Stomach (tissue), 9 donors: ENCODE data around the gene PAXIP1. TPM values are rescaled to one million over a fixed set of nuclear protein-coding genes. Genes with fewer than 3 reads are reported as not detected.

ENCODE experiments used
- DNase-seq, 2 donors: peaks; one replicate each; pipeline versions ENCODE4 v3.0.0 to v3.0.0-alpha.2; 2013 to 2019
- H3K27ac ChIP-seq, 5 donors: fragments of 200-600 bp in 4 of 5; sonication (generic) in 4 of 5; one replicate each; pipeline ENCODE4 v1.5.1; 2013 to 2019; ENCODE audit warnings: mild to moderate bottlenecking in 1 of 5, moderate library complexity in 1 of 5
- H3K27me3 ChIP-seq, 3 donors: fragments of 200-600 bp; sonication (generic); one replicate each; pipeline ENCODE4 v1.5.1; 2017 to 2019; ENCODE audit warnings: mixed run types in 1 of 3
- H3K36me3 ChIP-seq, 4 donors: fragments of 200-600 bp; sonication (generic); 1 replicate in 3 of 4; 2 replicates in 1 of 4; pipeline ENCODE4 v1.5.1; 2016 to 2019
- H3K4me1 ChIP-seq, 4 donors: fragments of 200-600 bp; sonication (generic); one replicate each; pipeline ENCODE4 v1.5.1; 2016 to 2019
- H3K4me3 ChIP-seq, 4 donors: fragments of 200-600 bp; sonication (generic) in 3 of 4; one replicate each; pipeline ENCODE4 v1.5.1; 2016 to 2019; ENCODE audit warnings: mild to moderate bottlenecking in 1 of 4
- H3K9me3 ChIP-seq, 4 donors: fragments of 200-600 bp; sonication (generic); one replicate each; pipeline ENCODE4 v1.5.1; 2016 to 2019
- CTCF ChIP-seq, 7 experiments: fragments of 450-650 bp in 4 of 7; fragments of 200-600 bp in 3 of 7; sonication (generic) in 3 of 7; IDR thresholded peaks; one replicate each; pipeline ENCODE4 v1.5.1; 2016 to 2019; ENCODE audit warnings: antibody characterized with exemption in 7 of 7, control low read depth in 2 of 7, mild to moderate bottlenecking in 1 of 7
- EP300 ChIP-seq: sonication (generic); formaldehyde crosslinking; IDR thresholded peaks from one replicate; pipeline ENCODE4 v1.6.1; 2017; ENCODE audit warnings: antibody characterized with exemption
- POLR2A ChIP-seq, 4 donors: fragments of 450-650 bp; IDR thresholded peaks; one replicate each; pipeline ENCODE4 v1.6.1; 2016; ENCODE audit warnings: antibody characterized with exemption in 4 of 4, control low read depth in 2 of 4, mild to moderate bottlenecking in 1 of 4, moderate library complexity in 1 of 4
- POLR2AphosphoS5 ChIP-seq, 3 donors: sonication (generic); formaldehyde crosslinking; IDR thresholded peaks; one replicate each; pipeline ENCODE4 v1.6.1; 2016; ENCODE audit warnings: antibody characterized with exemption in 3 of 3
- whole genome bisulfite sequencing, 5 donors: extraction: QIAGEN DNeasy Blood & Tissue Kit in 3 of 5; methylation state at CpG; one replicate each; pipeline versions ENCODE4 v1.1.5 to v1.1.7; 2013 to 2018; 5-methylcytosine and 5-hydroxymethylcytosine counted together
- intact Hi-C: fragments of 100-400 bp; cut with DNase I; formaldehyde crosslinking; loops from one replicate; pipeline ENCODE4 v1.15.1; 2023; ENCODE audit warnings: low total_unique reads
- polyA plus RNA-seq, 3 donors: library from polyadenylated mRNA; stranded (reverse); fragments of 200-250 nt; gene quantifications; one replicate each; pipeline ENCODE4 v1.2.3, GENCODE V29; 2013
- total RNA-seq, 5 donors: library from RNA; depleted of rRNA; stranded (reverse); fragments of >200 nt; gene quantifications; one replicate each; pipeline versions ENCODE4 v1.1.0 to v1.2.3, GENCODE V29; 2014 to 2016
- donor health status: healthy with polysubstance abuse.
- donor health status: Bipolar disorder and iron deficiency.
- donor health status: healthy.

The PAXIP1 gene
- total and polyA plus RNA-seq, 8 donors = 0.87 to 24.1 (median 4.6) TPM

DNA sequence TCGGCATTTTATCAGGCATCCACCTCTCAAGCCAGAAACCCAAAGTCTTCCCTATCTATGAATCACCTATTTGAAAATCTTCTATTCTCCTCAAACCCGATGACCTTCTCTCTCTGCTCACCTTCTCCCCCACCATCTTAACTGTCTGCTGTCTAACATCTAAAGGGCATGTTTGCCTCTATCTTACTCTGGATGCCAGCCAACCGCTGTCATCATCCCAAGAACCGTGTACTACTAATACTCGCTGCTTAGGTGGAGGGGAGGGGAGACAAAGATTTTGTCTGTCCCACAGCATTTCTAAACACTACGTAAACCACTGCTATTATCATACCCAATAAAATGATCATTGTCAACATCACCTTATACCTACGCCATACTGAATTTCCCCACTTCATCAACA lies 29.5 kb downstream of the PAXIP1 start:
- Histone ChIP-seq H3K4me1 (no peaks in the 10 kb centered on the region), H3K27ac (no peak overlapping the region), H3K4me3 (no peak overlapping the region), H3K9me3 (no peaks in the 10 kb centered on the region), H3K36me3 (peaks cover 14 to 78% (median 72%) of the 10 kb centered on the region in 4 donors), H3K27me3 (no peaks in the 10 kb centered on the region)
- TF ChIP-seq POLR2A (IDR thresholded peaks at IDR 0.05) = no peak
- no peak for TF ChIP-seq POLR2AphosphoS5 (IDR thresholded peaks at IDR 0.05)
- no peak for TF ChIP-seq CTCF (IDR thresholded peaks at IDR 0.05)
- intact Hi-C loops = no loop called here
- no peak for DNase-seq
- 87 to 93% (median 92%) methylated on average over 7 of the region's 7 CpGs for WGBS, 5 donors

- DNase-seq = no peak
- H3K36me3 ChIP-seq = peaks cover 35 to 92% (median 85%) of the 10 kb centered on the region in 4 donors
- H3K27ac ChIP-seq = no peak overlapping the region
- H3K27me3 ChIP-seq = no peaks in the 10 kb centered on the region
- H3K4me1 ChIP-seq = no peaks in the 10 kb centered on the region
- no peak overlapping the region for H3K4me3 ChIP-seq
- no peak for TF ChIP-seq CTCF (IDR thresholded peaks at IDR 0.05)
- no peak for TF ChIP-seq POLR2AphosphoS5 (IDR thresholded peaks at IDR 0.05)
- no peak for TF ChIP-seq EP300
- no peak for TF ChIP-seq POLR2A (IDR thresholded peaks at IDR 0.05)
- H3K9me3 ChIP-seq = no peaks in the 10 kb centered on the region
- 77 to 90% (median 85%) methylated on average over 11 of the region's 11 CpGs for WGBS, 5 donors
- intact Hi-C loops = no loop called here
Measured at GRCh38 chr7:154968336-154969001, 34.5 kb downstream of the PAXIP1 start.

DNA sequence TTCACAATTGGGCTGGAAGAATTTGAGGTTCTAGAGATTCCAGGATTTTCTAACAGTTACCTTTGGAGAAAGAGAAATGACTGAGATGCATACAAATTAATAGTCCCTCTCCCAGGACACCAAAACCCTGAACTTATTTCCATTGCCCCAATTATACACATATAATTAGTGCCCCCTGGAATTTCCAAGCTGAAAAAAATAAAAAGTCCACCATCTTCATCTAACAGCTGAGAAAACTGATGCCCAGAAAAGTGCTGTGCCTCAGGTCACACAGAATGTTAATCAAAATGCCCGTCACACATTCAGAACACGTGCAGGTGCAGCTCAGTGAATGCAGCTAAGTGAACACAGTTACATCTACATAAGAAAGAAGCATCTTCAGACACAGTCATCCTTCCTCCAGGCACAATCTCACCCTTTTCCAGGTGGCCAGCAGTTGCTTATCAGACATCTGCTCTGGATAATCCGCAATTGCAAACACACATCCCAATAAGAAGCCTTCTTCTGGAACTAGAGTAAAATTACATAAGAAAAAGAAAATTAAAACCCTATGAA lies 35.4 kb downstream of the PAXIP1 start:
- no peaks in the 10 kb centered on the region for H3K9me3 ChIP-seq
- H3K36me3 ChIP-seq = peaks cover 35 to 93% (median 87%) of the 10 kb centered on the region in 4 donors
- 94 to 96% (median 94%) methylated on average over 3 of the region's 3 CpGs for WGBS, 5 donors

DNA sequence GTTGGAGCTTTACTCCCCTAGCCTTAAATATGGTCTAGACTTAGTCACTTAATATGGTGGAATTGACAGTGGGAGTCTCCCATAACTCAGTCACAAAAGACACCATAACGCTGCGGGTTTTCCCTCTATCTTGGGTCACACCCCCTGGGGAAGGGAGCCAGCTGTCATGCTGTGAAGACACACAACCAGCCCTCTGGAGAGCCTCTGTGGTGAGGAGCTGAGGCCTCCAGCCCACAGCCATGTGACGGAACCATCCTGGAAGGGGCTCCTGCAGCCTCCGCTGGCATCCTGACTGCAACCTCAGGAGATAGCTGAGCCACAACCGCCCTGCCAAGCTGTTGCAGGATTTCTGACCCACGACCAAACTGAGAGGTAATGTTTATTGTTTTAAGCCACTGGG lies 37.9 kb downstream of the PAXIP1 start:
- intact Hi-C loops = no loop called here
- H3K36me3 ChIP-seq = peaks cover 43 to 100% (median 96%) of the 10 kb centered on the region in 4 donors
- WGBS, 5 donors = 73 to 89% (median 88%) methylated on average over 6 of the region's 6 CpGs

More for the DNA sequence above, 35.4 kb downstream of the PAXIP1 start:
- DNase-seq = no peak
- H3K4me3 ChIP-seq = no peak overlapping the region
- no peak overlapping the region for H3K27ac ChIP-seq
- intact Hi-C loops = no loop called here
- TF ChIP-seq CTCF (IDR thresholded peaks at IDR 0.05) (no peak), POLR2A (IDR thresholded peaks at IDR 0.05) (no peak), POLR2AphosphoS5 (IDR thresholded peaks at IDR 0.05) (no peak), EP300 (no peak)
- no peaks in the 10 kb centered on the region for H3K4me1 ChIP-seq
- no peaks in the 10 kb centered on the region for H3K27me3 ChIP-seq

More for the DNA sequence above, 37.9 kb downstream of the PAXIP1 start:
- no peaks in the 10 kb centered on the region for H3K4me1 ChIP-seq
- H3K27me3 ChIP-seq = no peaks in the 10 kb centered on the region
- TF ChIP-seq EP300 (no peak), POLR2A (IDR thresholded peaks at IDR 0.05) (no peak), CTCF (IDR thresholded peaks at IDR 0.05) (no peak), POLR2AphosphoS5 (IDR thresholded peaks at IDR 0.05) (no peak)
- no peak overlapping the region for H3K27ac ChIP-seq
- DNase-seq = no peak
- H3K9me3 ChIP-seq = no peaks in the 10 kb centered on the region
- no peak overlapping the region for H3K4me3 ChIP-seq
